Measurements from ENCODE around the gene FAM210A.

The FAM210A gene

GRCh38 chr18:13653746-13654433 lies 72.5 kb downstream of the FAM210A start:
- Histone ChIP-seq H3K27me3 (no peaks in the 10 kb centered on the region), H3K9me3 (no peaks in the 10 kb centered on the region), H3K27ac (no peak overlapping the region), H3K4me3 (ENCODE audit: low read depth in 1 of 2, low read length in 1 of 2) (no peak overlapping the region), H3K4me1 (ENCODE audit: control insufficient read depth in 1 of 2, insufficient read depth in 1 of 2, low read depth in 1 of 2, low read length in 1 of 2) (no peaks in the 10 kb centered on the region), H3K36me3 (no peaks in the 10 kb centered on the region)
- no peak for TF ChIP-seq CTCF (IDR thresholded peaks at IDR 0.05)

DNA sequence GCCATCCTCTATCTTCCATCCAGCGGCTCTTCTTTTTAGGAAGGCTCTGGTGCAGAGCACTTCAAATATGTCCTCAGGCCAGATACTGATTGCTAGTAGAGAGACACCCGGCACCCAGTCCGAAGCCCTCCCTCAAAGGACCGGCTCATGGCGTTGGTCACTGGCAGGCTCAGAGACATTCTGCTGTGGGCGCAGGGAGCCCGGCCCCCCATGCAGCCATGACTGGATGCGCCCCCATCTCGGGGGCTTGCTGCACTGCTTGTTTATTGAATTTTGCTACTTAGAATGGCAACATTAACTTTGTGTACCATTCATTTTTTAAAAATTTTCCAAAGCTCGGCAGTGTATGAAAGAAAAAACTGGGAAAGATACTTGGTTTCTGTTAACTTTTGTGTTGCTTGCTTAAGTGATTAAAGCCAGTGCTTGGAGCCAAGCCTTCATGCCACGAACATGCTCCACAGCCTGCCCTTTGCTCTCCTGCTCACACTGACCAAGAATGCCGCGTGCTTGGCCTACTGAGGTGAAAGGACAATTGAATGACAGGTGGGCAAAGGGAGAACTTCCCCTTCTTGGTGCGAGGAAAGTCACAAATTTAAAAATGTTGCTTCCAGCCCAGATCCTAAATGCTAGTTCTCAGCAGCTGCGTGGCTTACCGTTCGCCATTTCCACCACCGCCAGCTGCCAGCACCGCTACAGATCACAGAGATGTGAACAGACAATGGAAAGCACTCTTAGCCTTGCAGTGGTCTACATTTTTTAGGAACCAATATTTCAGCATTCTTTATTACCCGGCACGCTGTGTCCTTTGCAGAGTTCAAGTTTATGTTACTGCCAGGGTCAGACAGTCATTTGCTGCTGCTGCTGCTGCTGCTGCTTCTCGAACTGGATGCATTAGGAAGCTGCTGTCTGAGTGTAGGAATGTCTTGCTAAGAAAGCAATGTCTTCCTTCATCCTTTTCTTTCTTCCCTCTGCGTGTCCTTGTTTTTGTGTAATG lies 76.7 kb downstream of the FAM210A start:
- Histone ChIP-seq H3K9me3 (no peaks in the 10 kb centered on the region), H3K4me3 (ENCODE audit: low read depth in 1 of 2, low read length in 1 of 2) (no peak overlapping the region)
- no peak for TF ChIP-seq CTCF (IDR thresholded peaks at IDR 0.05)

DNA sequence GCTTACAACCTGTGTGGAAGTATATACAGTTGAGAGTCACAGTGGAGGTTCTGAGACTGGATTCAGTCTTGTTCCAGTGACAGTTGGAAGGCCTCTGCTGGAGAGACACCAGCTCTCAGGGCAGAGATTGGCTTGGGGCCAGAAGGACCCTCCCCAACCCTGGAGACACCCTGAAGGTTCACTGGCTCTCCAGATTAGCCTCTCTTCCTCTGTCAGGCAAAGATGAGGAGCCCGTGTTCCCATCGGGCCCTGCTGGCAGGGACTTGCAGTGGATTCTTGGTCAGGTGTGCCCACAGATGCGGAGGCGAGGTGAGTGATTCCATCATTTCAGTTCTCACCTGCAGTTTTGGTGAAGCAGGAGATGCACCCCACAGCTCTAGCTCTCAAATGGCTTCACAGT lies 78.6 kb downstream of the FAM210A start:
- peaks cover 12% of the 10 kb centered on the region for H3K36me3 ChIP-seq
- H3K9me3 ChIP-seq, result no peaks in the 10 kb centered on the region
- no peak for TF ChIP-seq CTCF (IDR thresholded peaks at IDR 0.05)

More for the DNA sequence above, 76.7 kb downstream of the FAM210A start:
- no peaks in the 10 kb centered on the region for H3K4me1 ChIP-seq (ENCODE audit: control insufficient read depth in 1 of 2, insufficient read depth in 1 of 2, low read depth in 1 of 2, low read length in 1 of 2)
- H3K27me3 ChIP-seq, result no peaks in the 10 kb centered on the region
- no peak overlapping the region for H3K27ac ChIP-seq
- H3K36me3 ChIP-seq, result peaks cover 12% of the 10 kb centered on the region

GRCh38 chr18:13646633-13647032 lies 79.7 kb downstream of the FAM210A start:
- H3K4me3 ChIP-seq (ENCODE audit: low read depth in 1 of 2, low read length in 1 of 2), result no peak overlapping the region
- H3K36me3 ChIP-seq, result peaks cover 12% of the 10 kb centered on the region
- H3K27ac ChIP-seq, result no peak overlapping the region
- H3K9me3 ChIP-seq, result no peaks in the 10 kb centered on the region
- H3K4me1 ChIP-seq (ENCODE audit: control insufficient read depth in 1 of 2, insufficient read depth in 1 of 2, low read depth in 1 of 2, low read length in 1 of 2), result peaks cover 0 to 3% of the 10 kb centered on the region in 2 experiments
- peaks cover 19% of the 10 kb centered on the region for H3K27me3 ChIP-seq
- no peak for TF ChIP-seq CTCF (IDR thresholded peaks at IDR 0.05)

More for the DNA sequence above, 78.6 kb downstream of the FAM210A start:
- H3K4me3 ChIP-seq (ENCODE audit: low read depth in 1 of 2, low read length in 1 of 2), result no peak overlapping the region
- H3K27me3 ChIP-seq, result peaks cover 8% of the 10 kb centered on the region
- no peaks in the 10 kb centered on the region for H3K4me1 ChIP-seq (ENCODE audit: control insufficient read depth in 1 of 2, insufficient read depth in 1 of 2, low read depth in 1 of 2, low read length in 1 of 2)
- H3K27ac ChIP-seq, result no peak overlapping the region

DNA sequence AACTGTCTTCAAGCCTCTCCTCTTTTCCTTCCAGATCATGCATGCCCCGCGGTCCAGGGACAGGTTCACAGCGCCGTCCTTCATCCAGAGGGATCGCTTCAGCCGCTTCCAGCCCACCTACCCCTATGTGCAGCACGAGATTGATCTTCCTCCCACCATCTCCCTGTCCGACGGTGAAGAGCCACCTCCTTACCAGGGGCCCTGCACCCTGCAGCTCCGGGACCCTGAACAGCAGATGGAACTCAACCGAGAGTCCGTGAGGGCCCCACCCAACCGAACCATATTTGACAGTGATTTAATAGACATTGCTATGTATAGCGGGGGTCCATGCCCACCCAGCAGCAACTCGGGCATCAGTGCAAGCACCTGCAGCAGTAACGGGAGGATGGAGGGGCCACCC lies 81.3 kb downstream of the FAM210A start:
- H3K27ac ChIP-seq, result no peak overlapping the region
- no peak overlapping the region for H3K4me3 ChIP-seq (ENCODE audit: low read depth in 1 of 2, low read length in 1 of 2)
- no peak for TF ChIP-seq CTCF (IDR thresholded peaks at IDR 0.05)
- H3K4me1 ChIP-seq (ENCODE audit: control insufficient read depth in 1 of 2, insufficient read depth in 1 of 2, low read depth in 1 of 2, low read length in 1 of 2), result peaks cover 0 to 10% of the 10 kb centered on the region in 2 experiments
- H3K9me3 ChIP-seq, result no peaks in the 10 kb centered on the region
- H3K36me3 ChIP-seq, result peaks cover 12% of the 10 kb centered on the region
- H3K27me3 ChIP-seq, result peaks cover 34% of the 10 kb centered on the region
